Adipocyte (in vitro differentiated cells): Measurements from ENCODE around the gene COG2.
"Not testable (repeated sequence)": the region's sequence is repeated elsewhere in the genome, so short reads cannot be mapped to it uniquely, and the experiment has no call there.

Experiments used
- DNase-seq: peaks from one replicate; pipeline ENCODE4 v3.0.0-alpha.2; 2015; ENCODE audit warnings: low read depth
- H3K27me3 ChIP-seq: replicated peaks from 2 replicates; pipeline ENCODE4 v1.7.0; 2013; ENCODE audit warnings: mild to moderate bottlenecking, low read length, moderate library complexity; ENCODE audit not compliant: control insufficient read depth, insufficient read depth
- H3K36me3 ChIP-seq: 2 replicates; pipeline ENCODE4 v1.7.0; 2013; ENCODE audit warnings: low read length, mild to moderate bottlenecking, moderate library complexity; ENCODE audit not compliant: control insufficient read depth, insufficient read depth, severe bottlenecking
- H3K4me1 ChIP-seq: 2 replicates; pipeline ENCODE4 v1.7.0; 2013; ENCODE audit warnings: mild to moderate bottlenecking, low read length, moderate library complexity; ENCODE audit not compliant: control insufficient read depth, insufficient read depth
- H3K4me3 ChIP-seq: 2 replicates; pipeline ENCODE4 v1.7.0; 2013; ENCODE audit warnings: mild to moderate bottlenecking, low read length, moderate library complexity
- H3K9ac ChIP-seq: 2 replicates; pipeline ENCODE4 v1.7.0; 2013; ENCODE audit warnings: mild to moderate bottlenecking, low read length, moderate library complexity
- H3K9me3 ChIP-seq: 2 replicates; pipeline ENCODE4 v1.7.0; 2013; ENCODE audit warnings: mild to moderate bottlenecking, low read length, moderate library complexity; ENCODE audit not compliant: control insufficient read depth

The COG2 gene

GRCh38 chr1:230647321-230647720 lies 5.0 kb downstream of the COG2 start:
- DNase-seq, result no peak
- peaks cover 9% of the 10 kb centered on the region for H3K36me3 ChIP-seq
- H3K9me3 ChIP-seq, result no peaks in the 10 kb centered on the region
- H3K9ac ChIP-seq, result no peak overlapping the region
- no peak overlapping the region for H3K4me3 ChIP-seq
- H3K27me3 ChIP-seq, result no peaks in the 10 kb centered on the region
- peaks cover 24% of the 10 kb centered on the region for H3K4me1 ChIP-seq

GRCh38 chr1:230648114-230648513 lies 5.8 kb downstream of the COG2 start:
- Histone ChIP-seq H3K36me3 (peaks cover 9% of the 10 kb centered on the region), H3K27me3 (no peaks in the 10 kb centered on the region), H3K9ac (no peak overlapping the region), H3K4me1 (peaks cover 23% of the 10 kb centered on the region), H3K9me3 (no peaks in the 10 kb centered on the region), H3K4me3 (no peak overlapping the region)
- DNase-seq, result peak; percentile 29

GRCh38 chr1:230650300-230650699 lies 8.0 kb downstream of the COG2 start:
- DNase-seq, result no peak
- no peaks in the 10 kb centered on the region for H3K9me3 ChIP-seq
- H3K9ac ChIP-seq, result no peak overlapping the region
- H3K4me3 ChIP-seq, result no peak overlapping the region
- H3K36me3 ChIP-seq, result peaks cover 9% of the 10 kb centered on the region
- no peaks in the 10 kb centered on the region for H3K27me3 ChIP-seq
- peaks cover 6% of the 10 kb centered on the region for H3K4me1 ChIP-seq

GRCh38 chr1:230651235-230651634 lies 9.0 kb downstream of the COG2 start:
- H3K36me3 ChIP-seq, result peaks cover 4% of the 10 kb centered on the region
- no peak for DNase-seq
- no peaks in the 10 kb centered on the region for H3K27me3 ChIP-seq
- H3K4me3 ChIP-seq, result no peak overlapping the region
- no peaks in the 10 kb centered on the region for H3K9me3 ChIP-seq
- H3K9ac ChIP-seq, result no peak overlapping the region
- H3K4me1 ChIP-seq, result peaks cover 6% of the 10 kb centered on the region

DNA sequence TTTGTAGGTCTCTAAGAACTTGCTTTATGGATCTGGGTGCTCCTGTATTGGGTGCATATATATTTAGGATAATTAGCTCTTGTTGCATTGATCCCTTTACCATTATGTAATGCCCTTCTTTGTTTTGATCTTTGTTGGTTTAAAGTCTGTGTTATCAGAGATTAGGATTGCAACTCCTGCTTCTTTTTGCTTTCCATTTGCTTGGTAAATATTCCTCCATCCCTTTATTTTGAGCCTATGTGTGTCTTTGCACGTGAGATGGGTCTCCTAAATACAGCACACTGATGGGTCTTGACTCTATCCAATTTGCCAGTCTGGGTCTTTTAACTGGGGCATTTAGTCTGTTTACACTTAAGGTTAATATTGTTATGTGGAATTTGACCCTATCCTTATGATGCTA lies 14.4 kb downstream of the COG2 start:
- H3K4me1 ChIP-seq, H3K4me3 ChIP-seq, DNase-seq, H3K9ac ChIP-seq, H3K27me3 ChIP-seq, H3K9me3 ChIP-seq: not testable (repeated sequence)
- peaks cover 25% of the 10 kb centered on the region for H3K36me3 ChIP-seq

GRCh38 chr1:230658103-230658502 lies 15.8 kb downstream of the COG2 start:
- not testable (repeated sequence) for H3K4me1 ChIP-seq, H3K9me3 ChIP-seq, H3K9ac ChIP-seq, H3K27me3 ChIP-seq, DNase-seq, H3K4me3 ChIP-seq
- H3K36me3 ChIP-seq, result peaks cover 25% of the 10 kb centered on the region

DNA sequence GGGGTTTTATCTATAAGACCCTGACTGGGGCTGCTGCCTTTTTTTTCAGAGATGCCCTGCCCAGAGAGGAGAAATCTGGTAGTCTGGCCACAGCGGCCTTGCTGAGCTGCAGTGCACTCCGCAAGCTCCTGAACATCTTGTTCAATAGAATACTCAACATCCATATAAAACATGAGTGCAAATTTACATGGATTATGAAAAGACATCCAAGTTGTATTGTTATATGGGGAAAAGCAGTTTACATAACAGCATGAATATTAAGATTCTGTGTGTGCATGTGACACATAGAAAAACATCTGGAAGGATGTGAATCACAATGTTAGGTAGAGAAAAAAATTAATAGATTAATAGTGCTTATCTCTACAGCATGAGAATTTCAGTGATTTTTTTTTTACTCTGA lies 16.4 kb downstream of the COG2 start:
- Histone ChIP-seq H3K4me3 (no peak overlapping the region), H3K27me3 (no peaks in the 10 kb centered on the region), H3K9ac (no peak overlapping the region), H3K4me1 (peaks cover 5% of the 10 kb centered on the region), H3K36me3 (peaks cover 29% of the 10 kb centered on the region), H3K9me3 (no peaks in the 10 kb centered on the region)
- DNase-seq, result no peak

DNA sequence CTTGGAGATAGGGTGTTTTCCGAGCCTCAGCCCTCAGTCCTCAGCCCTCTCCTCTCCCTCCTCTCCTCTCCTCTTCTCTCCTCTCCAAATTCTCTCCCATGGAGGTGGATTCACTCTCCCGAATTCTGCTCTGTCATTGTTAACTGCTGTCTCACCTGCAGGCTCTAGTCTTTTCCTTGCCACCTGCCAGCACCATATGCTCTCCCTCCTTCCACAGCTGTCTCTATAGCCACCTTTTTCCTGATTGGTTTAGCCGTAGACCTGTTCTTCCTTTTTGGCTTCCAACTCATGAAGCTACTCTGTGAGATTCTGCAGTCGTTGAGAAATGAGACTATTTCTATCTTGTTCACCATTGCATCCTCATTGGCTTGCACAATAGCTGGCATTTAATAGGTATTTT lies 19.7 kb downstream of the COG2 start:
- Histone ChIP-seq H3K4me1 (peaks cover 5% of the 10 kb centered on the region), H3K4me3 (no peak overlapping the region), H3K9me3 (no peaks in the 10 kb centered on the region), H3K9ac (no peak overlapping the region), H3K27me3 (no peaks in the 10 kb centered on the region), H3K36me3 (peaks cover 56% of the 10 kb centered on the region)
- DNase-seq, result no peak

DNA sequence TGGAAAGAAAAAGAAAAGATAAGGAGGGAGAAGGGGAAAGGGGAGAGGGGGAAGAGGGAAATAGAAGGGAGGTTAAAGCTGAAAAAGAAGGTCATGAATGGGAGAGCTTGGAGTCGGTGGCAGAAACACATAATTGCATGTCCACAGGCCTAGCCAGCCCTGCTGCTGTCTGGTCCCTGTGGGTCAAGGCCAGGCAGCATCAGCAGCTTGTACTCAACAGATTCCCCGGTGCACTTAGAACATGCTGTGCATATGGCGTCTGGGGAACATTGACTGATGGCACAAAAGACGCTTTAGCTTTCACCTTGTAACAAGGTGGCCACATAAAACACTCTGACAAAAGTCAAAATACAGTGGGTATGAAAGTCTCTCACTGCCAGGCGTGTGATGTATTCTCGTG lies 25.9 kb downstream of the COG2 start:
- peaks cover 86% of the 10 kb centered on the region for H3K36me3 ChIP-seq
- H3K27me3 ChIP-seq, result no peaks in the 10 kb centered on the region

DNA sequence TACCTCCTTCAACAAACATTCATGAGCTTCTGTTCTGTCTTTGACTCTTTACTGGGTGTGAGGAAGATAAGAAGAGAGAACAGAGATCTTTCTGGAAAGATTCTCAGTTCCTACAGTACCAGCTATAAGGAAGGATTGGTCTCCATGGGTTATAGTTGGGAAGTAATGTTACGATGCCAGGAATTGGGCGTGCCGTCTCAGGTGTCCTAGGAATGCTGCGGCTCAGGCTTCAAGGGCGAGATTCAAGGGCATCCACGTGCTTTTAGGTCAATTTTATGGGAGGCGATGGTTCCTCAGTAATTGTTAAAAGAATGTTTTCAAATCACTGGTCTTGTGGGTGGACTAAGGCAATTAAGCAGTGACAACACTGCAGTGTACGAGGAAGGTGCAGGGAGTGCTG lies 27.3 kb downstream of the COG2 start:
- DNase-seq, result no peak
- no peak overlapping the region for H3K9ac ChIP-seq
- H3K9me3 ChIP-seq, result no peaks in the 10 kb centered on the region
- no peaks in the 10 kb centered on the region for H3K27me3 ChIP-seq
- no peaks in the 10 kb centered on the region for H3K4me1 ChIP-seq
- H3K4me3 ChIP-seq, result no peak overlapping the region
- H3K36me3 ChIP-seq, result peaks cover 93% of the 10 kb centered on the region

More for the DNA sequence above, 25.9 kb downstream of the COG2 start:
- Histone ChIP-seq H3K4me1 (no peaks in the 10 kb centered on the region), H3K9me3 (no peaks in the 10 kb centered on the region), H3K9ac (no peak overlapping the region), H3K4me3 (no peak overlapping the region)
- DNase-seq, result no peak

GRCh38 chr1:230674581-230674980 lies 32.3 kb downstream of the COG2 start:
- Histone ChIP-seq H3K4me1 (peaks cover 6% of the 10 kb centered on the region), H3K9ac (no peak overlapping the region), H3K4me3 (no peak overlapping the region), H3K27me3 (no peaks in the 10 kb centered on the region), H3K36me3 (peaks cover 93% of the 10 kb centered on the region), H3K9me3 (no peaks in the 10 kb centered on the region)
- no peak for DNase-seq

GRCh38 chr1:230677200-230677599 lies 34.9 kb downstream of the COG2 start:
- Histone ChIP-seq H3K27me3 (no peaks in the 10 kb centered on the region), H3K4me3 (no peak overlapping the region), H3K36me3 (peaks cover 89% of the 10 kb centered on the region), H3K9ac (no peak overlapping the region), H3K4me1 (peaks cover 19% of the 10 kb centered on the region), H3K9me3 (no peaks in the 10 kb centered on the region)
- DNase-seq, result no peak
